Mucosa of gallbladder (tissue), 1 donor: Measurements from ENCODE around the gene TNS3. TPM values are rescaled to one million over a fixed set of nuclear protein-coding genes. Genes with fewer than 3 reads are reported as not detected.

ENCODE experiments used
- DNase-seq: peaks from one replicate; pipeline ENCODE4 v3.0.0-alpha.2; 2020; ENCODE audit warnings: low spot score
- total RNA-seq: library from RNA; stranded (reverse); gene quantifications from one replicate; pipeline ENCODE4 v1.2.1, GENCODE V29; 2021
- donor health status: DM: no; HTN: no; CAD: no.

The TNS3 gene
- total RNA-seq, 1 donor from 2014 or later = 97.2 TPM

DNA sequence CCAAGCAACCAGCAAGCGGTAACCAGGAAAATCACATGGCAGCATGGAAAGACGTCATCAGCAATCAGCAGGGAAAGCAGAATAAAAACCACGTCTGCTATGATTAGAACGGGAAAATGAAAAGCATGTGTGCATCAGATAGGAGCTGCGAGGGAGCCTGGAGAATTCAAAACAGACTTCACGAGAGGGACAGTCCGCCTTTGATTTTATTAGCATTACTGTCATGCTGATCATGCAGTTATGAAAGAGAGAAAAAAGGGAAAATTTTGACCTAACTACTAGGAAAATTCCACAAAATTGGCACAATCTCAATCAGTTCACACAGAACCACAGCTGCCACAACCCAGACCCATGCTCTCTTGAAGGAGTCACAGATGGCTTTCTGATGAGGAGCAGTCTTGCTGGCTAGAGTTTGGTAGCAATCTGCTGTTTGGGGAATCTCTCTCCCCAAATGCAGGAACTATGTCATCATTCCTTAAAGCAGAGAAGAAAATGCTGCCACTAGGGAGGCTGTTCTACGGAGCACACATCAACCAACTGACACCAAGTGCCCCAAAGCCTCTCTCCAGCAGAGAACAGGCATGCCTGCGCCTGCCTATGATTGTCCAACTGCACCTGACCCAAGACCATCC is 295.9 kb downstream of the TNS3 start:
- DNase-seq = peak; percentile 47

DNA sequence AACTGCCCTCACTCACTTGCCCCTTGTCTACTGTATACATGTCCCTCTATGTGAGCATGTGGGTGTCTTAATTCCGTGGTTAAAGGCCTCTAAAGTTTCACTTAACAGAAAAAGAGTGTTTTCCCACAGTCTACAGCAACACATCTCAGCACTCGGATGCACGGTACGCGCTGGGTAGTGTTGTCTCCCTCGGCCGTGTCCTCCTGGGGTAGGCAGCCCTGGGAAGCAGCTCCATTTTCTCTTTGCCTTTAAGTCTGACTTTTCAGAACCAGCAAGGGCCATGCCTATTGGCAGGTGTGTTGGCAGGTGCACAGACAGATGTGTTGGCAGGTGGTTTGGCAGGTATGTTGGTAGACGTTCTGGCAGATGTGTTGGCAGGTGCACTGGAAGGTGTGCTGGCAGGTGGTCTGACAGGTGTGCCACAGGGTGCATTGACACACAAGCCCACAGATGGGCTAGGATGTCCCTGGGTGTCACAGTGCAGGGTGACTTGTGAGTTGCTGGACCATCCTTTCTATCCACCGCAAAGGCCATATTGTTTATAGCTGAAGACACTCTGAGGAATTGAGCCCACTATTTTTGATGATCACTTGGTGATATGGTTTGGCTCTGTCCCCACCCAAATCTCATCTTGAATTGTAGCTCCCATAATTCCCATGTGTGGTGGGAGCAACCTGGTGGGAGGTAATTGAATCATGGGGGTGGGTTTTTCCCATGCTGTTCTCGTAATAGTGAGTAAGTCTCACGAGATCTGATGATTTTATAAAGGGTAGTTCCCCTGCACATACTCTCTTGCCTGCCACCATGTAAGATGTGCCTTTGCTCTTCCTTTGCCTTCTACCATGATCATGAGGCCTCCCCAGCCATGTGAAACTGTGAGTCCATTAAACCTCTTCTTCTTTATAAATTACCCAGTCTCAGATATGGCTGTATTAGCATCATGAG is 296.9 kb downstream of the TNS3 start:
- DNase-seq = no peak

DNA sequence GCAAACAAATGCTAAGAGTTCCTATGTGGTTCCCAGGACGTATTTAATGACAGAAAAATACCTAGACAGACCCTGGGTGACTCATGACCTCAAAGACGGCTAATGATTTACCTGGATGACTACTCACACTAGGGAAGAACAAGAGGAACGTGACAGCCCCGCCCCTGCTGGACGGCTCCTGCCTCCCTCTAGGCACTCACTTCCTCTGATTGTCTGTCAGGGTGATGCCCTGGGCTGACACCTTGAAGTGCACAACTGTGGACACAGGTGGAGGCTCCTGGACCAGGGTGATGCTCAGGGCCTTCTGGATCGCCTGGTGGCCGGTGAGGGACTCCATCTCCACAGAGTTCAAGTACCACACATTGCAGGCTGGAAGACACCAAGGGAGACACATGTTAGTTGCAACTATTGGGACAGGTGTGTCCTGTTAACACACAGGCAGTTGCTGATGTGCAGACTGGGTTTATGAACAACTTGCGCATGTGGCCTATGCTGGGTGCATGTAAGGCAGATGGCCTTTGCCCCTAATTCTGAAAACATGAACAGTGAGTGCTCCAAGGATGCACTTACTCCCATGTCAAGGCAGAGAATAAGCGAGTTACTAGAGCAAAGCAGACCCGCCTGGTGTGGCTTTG is 298.3 kb downstream of the TNS3 start:
- DNase-seq = peak; percentile 58

DNA sequence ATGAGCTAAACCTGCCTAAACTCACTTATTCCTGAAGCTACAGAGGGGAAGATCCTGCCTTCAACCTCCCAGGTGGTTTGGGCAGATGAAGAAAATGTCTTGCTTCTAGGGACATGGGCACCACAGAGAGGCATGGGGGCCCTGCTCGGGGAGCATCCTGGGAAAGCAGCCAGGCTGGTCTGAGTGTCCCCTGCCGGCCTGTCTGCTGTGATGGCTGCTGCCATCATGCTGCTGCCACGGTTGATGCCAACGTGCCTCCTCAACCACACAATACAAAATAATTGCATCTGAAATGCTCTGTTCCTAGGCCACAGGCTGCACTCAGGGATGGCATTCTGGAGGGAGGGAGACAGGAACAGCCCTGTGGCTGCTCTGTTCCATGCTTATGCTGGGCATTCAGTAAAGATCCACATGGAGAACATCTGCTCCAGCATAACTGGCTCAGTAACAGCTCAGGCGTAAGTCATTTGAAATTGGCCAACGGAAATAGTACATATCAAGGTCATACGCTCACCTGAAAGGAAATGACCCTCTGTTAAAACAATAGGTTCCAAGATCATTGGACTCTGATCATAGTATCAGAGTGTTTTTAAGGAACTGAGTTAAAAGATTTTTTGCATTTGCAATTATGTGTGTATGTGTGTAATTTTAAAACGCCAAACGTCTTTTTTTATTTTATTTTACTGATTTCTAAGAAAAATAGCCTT is 299.0 kb downstream of the TNS3 start:
- DNase-seq = no peak

DNA sequence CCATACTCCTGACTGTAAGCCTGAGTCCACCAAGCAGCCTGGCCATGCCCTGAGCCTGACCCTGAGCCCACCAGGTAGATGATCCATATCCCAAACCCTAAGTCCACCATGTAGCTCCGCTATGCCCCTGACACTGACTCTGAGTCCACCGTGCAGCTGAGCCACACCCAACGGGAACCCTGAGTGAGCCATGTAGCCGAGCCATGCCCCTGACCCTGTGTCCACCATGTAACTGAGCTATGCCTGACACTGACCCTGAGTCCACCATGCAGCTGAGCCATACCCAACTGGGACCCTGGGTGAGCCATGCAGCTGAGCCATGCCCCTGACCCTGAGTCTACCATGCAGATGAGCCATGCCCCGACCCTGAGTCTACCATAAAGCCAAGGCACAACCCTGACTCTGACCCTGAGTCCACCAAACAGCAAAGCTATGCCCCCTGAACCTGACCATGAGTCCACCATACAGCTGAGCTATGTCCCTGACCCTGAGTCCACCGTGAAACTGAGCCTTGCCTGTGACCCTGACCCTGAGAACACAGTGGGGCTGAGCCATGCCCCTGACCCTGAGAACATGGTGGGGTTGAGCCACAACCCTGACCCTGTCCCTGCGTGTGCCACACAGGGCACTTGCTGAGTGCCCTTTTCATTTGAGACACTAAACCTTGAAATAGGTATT is 299.8 kb downstream of the TNS3 start:
- DNase-seq = no peak

DNA sequence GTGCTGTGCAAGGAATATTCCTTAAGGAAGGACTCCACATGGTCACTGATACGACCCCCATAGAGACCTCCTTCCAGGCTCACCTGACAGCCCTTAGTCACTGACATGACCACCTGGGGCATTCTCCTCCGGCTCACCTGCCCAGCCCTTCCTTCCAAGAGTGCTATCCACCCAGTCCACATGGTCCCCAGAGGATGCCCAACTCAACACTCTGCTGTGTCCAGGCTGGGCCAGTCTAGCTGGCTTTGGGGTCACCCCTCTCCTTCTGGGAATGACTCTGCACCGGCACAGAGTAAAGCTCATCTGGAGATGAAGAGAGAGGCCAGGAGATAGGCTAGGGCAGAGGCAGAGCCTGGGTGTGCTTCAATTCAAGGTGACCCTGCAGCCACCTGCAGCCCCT is 300.8 kb downstream of the TNS3 start:
- DNase-seq = no peak

DNA sequence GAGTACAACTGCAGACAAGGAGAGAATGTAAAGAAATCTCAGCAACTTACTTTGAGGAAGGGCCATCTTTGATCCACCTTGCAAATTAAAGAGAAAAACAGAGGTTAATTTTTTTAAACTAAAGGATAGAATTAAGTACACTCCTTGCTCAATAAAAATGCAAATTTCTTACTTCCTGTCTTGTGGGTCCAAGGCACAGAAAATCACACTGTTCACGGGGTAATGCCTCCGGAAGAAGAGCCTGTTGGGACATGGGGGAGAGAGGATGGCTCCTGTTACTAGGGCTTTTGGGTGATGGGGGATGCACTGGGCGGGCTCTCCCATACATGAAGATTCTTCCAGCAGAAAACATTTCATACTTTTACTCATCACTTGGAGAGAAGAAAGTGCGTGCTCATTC is 301.8 kb downstream of the TNS3 start:
- DNase-seq = no peak

DNA sequence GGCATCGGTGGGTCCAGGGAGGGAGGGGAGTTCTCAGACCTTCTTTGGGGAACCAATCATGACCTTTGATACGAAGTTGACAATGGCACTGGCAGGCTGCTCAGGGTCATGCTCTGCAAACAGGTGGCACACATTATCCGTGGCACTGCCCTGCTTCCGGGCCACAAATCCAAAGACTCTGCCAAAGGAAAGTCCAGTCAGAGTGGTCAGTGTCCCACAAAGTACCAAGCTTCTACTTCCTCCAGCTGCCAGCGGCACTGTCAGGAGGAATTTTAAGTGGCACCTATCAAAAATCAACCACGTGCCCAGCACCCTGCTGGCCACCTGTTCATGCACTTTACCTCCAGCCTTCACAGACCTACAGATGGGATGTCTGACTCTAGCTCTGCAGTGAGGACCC is 303.9 kb downstream of the TNS3 start:
- no peak for DNase-seq

DNA sequence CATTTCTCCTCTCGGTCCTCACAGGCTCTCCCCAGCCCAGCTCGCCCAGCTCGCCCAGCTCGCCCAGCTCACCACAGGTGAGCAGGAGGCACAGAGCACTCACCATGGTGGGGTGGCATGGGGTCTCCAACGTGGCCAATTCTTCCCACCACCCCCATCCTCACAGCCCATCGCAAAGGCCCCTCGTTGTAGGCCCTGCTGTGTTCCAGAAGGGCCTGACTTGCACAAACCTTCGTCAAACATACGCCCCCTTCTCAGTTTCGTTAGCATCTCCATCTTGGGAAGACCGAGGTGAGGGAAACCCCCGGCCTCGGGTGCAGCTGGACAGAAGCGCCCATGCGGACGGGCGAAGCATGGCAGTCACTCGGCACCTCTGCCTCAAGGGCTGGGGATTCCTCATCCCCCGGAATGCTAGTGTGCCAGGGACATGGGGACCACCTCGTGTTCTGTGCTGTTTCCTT is 304.6 kb downstream of the TNS3 start:
- no peak for DNase-seq

DNA sequence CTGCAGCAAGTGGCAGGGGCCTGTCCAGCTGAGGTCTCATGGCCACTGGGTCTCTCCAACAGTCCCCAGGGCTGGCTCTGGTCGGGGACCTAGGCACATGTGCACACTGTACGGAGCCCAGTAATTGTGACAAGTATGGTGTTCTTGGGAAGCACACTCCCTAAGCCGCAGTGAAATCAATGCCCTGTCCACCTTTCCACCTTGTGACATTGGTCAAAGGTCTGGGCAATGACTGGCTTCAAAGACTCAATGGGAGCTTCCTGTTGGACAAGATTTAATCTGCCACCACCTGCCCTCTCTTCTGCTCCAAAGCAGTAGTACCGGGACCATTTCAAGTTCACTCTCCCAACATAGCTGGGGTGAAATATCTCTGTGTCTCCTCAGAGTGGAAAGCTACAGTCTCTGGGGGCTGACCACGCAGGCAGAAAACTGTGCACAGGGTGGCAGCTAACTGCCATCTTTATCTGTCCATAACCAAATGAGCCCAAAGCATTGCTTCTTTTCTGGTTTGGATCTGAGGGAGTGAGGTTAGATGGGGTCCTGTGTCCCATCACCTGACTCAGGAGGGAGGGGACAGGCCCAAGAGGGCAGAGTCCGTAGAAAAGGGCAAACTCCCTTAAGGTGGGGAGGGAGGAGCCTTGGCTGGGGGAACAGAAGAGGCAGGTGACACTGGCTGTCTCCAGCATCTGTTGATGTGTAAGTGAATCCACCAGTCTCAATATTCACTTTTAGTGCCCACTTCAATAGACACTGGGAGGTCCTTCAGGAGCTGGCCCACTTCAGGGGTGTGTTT is 307.7 kb downstream of the TNS3 start:
- DNase-seq = no peak

DNA sequence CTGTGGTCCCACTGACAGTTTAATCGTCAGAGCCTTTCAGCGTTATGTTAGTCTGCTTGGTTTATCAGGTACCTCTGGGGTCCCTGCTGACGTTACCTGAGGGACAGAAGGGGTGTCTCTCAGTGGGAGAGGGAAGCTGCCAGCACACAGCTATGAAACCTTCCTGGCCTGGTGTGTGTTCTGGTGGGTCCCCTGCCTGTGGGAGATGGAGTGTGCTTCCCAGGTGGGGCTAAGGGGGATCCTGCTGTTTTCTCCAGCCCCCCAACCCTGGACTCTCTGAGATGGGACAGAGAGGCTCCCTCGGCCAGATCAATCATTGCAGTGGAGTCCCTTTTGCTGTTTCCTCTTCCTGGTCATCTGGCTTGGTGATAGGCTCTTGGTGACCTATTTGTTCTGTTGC is 308.8 kb downstream of the TNS3 start:
- DNase-seq = no peak

DNA sequence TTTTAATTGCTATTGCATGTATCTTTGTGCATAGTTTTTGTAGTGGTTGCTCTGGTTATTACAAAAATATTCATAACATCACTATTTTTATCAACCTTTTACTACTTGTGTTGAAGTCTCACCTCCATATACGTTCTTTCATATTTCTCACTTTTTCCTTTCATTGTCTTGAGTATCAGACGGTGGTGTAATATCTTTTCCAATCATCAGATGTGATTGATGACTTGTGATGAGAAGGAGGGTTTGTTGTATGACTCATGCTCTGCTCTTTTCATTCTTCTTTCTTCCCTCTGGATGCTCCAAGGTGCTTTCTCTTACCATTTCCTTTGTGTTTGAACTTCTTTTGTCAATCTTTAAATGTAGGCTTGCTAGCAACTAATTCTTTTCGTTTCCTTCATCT is 310.2 kb downstream of the TNS3 start:
- no peak for DNase-seq

DNA sequence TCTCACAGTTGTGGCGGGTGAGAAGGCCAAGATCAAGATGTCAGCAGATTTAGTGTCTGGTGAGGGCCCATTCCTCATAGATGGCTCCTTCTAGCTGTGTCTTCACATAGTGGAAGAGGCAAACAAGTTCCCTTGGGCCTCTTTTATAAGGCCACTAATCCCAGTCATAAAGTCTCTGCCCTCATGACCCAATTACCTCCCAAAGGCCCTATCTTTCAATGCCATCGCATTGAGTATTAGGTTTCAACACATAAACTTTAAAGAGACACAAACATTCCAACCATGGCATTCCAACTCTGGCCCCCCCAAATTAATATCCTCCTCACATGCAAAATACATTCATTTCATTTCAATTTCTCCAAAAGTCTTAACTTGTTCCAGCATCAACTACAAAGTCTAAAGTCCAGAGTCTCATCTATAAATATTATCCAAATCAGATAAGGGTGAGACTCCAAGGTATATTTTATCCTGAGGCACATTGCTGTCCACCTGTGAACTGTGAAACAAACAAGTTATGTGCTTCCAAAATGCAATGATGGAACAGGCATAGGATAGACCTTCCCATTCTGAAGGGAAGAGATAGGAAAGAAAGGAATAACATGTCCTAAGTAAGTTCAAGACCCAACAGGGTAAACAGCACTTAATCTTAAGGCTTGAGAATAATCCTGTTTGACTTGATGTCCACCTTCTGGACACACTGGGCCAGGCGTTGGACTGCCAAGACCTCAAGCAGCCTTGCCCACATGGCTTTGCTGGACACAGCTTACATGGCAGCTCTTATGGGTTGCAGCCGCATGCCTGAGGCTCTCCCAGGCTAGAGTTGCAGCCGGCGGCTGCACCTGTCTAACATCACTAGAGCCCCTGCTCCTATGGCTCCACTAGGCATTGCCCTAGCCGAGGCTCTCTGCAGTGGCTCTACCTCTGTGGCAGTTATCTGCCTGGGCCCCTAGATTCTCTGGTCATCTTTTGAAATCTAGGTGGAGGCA is 312.8 kb downstream of the TNS3 start:
- no peak for DNase-seq

DNA sequence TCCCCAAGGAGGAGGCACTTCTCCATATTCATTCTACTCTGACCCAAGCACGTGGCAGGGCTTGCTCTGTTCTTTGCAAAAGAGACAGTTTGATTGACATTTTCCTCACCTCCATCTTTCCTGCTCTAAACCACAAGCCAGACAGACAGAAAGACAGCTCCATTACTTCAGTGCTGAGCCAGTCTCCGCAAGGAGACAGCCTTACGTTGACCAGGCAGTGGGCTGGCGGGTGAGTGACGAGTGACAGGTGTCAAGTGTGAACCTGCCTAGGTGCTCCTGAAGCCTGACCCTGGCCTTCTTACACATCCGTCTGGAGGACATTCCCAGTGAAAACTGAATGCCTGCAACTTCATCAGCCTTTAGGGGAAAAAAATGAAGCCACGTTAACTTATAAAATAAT is 314.6 kb downstream of the TNS3 start:
- DNase-seq = no peak

DNA sequence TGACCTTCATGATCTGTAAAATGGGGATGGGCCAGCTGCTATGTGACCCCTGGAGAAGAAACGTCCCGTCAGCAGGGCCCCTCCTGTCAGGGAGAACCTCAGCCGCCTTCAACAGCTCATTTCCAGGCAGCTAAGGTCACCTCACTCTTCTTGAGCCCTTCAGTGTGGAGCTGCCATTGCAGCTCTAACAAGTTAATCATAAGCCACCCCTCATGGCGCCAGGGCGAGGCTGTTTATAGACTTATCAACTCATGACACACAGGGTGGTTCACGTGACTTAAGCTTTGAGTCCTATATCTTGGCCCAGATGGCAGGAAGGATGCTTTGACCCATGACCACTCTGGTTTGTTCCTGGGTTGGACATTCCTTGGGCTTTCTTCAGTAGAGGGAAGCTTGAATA is 315.1 kb downstream of the TNS3 start:
- peak; percentile 83 for DNase-seq

DNA sequence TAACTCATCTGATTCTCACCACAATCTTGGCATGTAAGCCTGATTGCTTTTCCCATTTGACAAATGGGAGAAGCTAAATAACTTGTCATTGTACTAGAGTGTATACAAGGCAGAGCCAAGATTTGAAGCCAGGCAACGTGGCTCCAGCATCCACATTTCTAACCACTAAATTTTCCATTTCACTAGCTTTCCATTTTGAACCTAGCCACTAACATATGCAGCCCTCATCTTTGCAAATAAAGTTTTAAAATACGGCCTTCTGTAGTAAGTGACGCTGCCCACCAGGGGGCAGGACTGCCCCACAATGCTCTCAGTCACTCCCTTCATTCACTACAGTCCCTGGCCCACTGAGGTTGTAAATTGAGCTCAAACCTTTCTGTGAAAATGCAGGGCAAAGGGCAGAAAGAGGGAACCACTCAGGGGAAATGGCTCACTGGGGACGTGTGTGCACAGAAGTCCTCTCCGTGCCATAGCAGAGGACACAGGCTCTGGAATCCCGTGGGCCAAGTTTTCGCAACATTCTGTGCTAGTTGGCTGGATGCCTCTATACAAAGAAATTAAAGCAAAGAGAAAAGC is 315.7 kb downstream of the TNS3 start:
- peak; percentile 56 for DNase-seq

DNA sequence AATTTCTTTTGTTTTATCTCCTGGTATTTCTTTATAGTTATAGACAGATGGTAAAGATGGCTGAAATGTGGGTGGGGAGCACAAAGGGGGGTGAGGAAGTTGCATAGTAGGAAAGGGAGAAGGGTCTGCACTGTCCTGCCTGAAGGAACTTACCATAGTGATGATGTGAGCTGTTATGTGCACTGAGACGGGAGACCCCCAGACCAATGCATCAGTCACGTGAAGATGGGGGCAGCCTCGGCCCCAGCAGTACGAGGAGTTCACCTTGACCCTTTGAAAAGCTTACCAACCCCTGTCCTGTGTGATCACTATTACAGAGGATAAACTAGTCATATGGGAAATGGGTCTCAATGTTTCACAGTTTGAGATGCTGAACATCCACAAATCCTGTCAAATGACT is 316.3 kb downstream of the TNS3 start:
- no peak for DNase-seq

DNA sequence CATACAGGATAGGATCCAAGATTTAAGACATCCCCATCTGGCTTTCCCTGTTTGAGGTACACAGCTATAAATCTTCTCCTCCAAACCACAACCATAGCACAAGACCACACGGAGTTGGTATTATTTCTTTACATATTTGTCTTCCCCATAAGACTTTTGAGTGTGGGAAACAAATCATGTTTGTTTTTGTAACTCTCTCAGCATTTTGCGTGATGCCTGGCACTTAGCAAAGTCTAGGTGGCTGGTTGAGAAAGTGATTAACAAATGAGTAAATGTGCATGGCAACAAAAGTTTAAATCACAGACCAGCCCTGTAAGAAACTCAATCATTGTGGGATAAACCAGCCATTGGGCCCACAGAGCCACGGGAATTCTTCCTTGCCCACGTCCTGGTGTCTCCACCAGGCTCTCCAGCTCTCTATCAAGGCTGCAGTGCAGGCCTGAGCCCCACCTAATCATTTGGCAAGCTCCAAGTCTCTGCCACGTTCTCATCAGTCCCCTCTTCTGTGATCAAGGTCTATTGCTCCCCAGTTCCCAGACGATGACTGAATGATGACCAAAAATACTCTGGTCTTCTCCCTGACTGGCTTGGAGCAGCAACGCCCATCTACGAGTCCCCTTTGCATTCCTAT is 317.8 kb downstream of the TNS3 start:
- no peak for DNase-seq

DNA sequence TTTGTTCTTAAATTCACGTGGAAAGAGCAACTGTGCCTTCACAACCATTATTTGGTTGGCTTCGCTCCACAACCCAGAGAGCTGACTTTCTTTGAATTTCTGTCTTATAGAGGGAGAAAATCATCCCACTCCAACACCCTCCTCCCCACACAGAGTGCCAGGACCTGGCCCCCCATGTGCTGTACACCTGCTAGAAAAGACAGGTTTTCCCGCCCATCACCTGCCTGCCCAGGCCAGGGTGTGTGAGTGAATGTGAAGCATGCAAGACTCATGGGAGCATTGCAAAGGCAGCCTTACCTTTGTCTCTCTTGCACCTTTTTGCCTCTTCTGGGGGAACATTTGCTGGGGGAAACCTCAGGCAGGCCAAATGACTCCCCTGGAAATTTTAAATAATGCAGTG is 319.0 kb downstream of the TNS3 start:
- DNase-seq = no peak
